Stomach (tissue), 9 donors: Measurements from ENCODE around the gene RNASET2. TPM values are rescaled to one million over a fixed set of nuclear protein-coding genes. Genes with fewer than 3 reads are reported as not detected.

Source experiments
- DNase-seq, 2 donors: peaks; one replicate each; pipeline versions ENCODE4 v3.0.0 to v3.0.0-alpha.2; 2013 to 2019
- H3K27ac ChIP-seq, 5 donors: fragments of 200-600 bp in 4 of 5; sonication (generic) in 4 of 5; one replicate each; pipeline ENCODE4 v1.5.1; 2013 to 2019; ENCODE audit warnings: mild to moderate bottlenecking in 1 of 5, moderate library complexity in 1 of 5
- H3K27me3 ChIP-seq, 3 donors: fragments of 200-600 bp; sonication (generic); one replicate each; pipeline ENCODE4 v1.5.1; 2017 to 2019; ENCODE audit warnings: mixed run types in 1 of 3
- H3K36me3 ChIP-seq, 4 donors: fragments of 200-600 bp; sonication (generic); 1 replicate in 3 of 4; 2 replicates in 1 of 4; pipeline ENCODE4 v1.5.1; 2016 to 2019
- H3K4me1 ChIP-seq, 4 donors: fragments of 200-600 bp; sonication (generic); one replicate each; pipeline ENCODE4 v1.5.1; 2016 to 2019
- H3K4me3 ChIP-seq, 4 donors: fragments of 200-600 bp; sonication (generic) in 3 of 4; one replicate each; pipeline ENCODE4 v1.5.1; 2016 to 2019; ENCODE audit warnings: mild to moderate bottlenecking in 1 of 4
- H3K9me3 ChIP-seq, 4 donors: fragments of 200-600 bp; sonication (generic); one replicate each; pipeline ENCODE4 v1.5.1; 2016 to 2019
- CTCF ChIP-seq, 7 experiments: fragments of 450-650 bp in 4 of 7; fragments of 200-600 bp in 3 of 7; sonication (generic) in 3 of 7; IDR thresholded peaks; one replicate each; pipeline ENCODE4 v1.5.1; 2016 to 2019; ENCODE audit warnings: antibody characterized with exemption in 7 of 7, control low read depth in 2 of 7, mild to moderate bottlenecking in 1 of 7
- EP300 ChIP-seq: sonication (generic); formaldehyde crosslinking; IDR thresholded peaks from one replicate; pipeline ENCODE4 v1.6.1; 2017; ENCODE audit warnings: antibody characterized with exemption
- POLR2A ChIP-seq, 4 donors: fragments of 450-650 bp; IDR thresholded peaks; one replicate each; pipeline ENCODE4 v1.6.1; 2016; ENCODE audit warnings: antibody characterized with exemption in 4 of 4, control low read depth in 2 of 4, mild to moderate bottlenecking in 1 of 4, moderate library complexity in 1 of 4
- POLR2AphosphoS5 ChIP-seq, 3 donors: sonication (generic); formaldehyde crosslinking; IDR thresholded peaks; one replicate each; pipeline ENCODE4 v1.6.1; 2016; ENCODE audit warnings: antibody characterized with exemption in 3 of 3
- WGBS, 5 donors: extraction: QIAGEN DNeasy Blood & Tissue Kit in 3 of 5; methylation state at CpG; one replicate each; pipeline versions ENCODE4 v1.1.5 to v1.1.7; 2013 to 2018; 5-methylcytosine and 5-hydroxymethylcytosine counted together
- intact Hi-C: fragments of 100-400 bp; cut with DNase I; formaldehyde crosslinking; loops from one replicate; pipeline ENCODE4 v1.15.1; 2023; ENCODE audit warnings: low total_unique reads
- polyA plus RNA-seq, 3 donors: library from polyadenylated mRNA; stranded (reverse); fragments of 200-250 nt; gene quantifications; one replicate each; pipeline ENCODE4 v1.2.3, GENCODE V29; 2013
- total RNA-seq, 5 donors: library from RNA; depleted of rRNA; stranded (reverse); fragments of >200 nt; gene quantifications; one replicate each; pipeline versions ENCODE4 v1.1.0 to v1.2.3, GENCODE V29; 2014 to 2016
- donor health status: healthy with polysubstance abuse.
- donor health status: Bipolar disorder and iron deficiency.
- donor health status: healthy.

The RNASET2 gene
- total and polyA plus RNA-seq, 8 donors = 13.4 to 340 (median 86.3) TPM

GRCh38 chr6:166955121-166955864 is 1.1 kb downstream of the RNASET2 start:
- H3K9me3 ChIP-seq = no peaks in the 10 kb centered on the region
- WGBS, 5 donors = 18 to 49% (median 31%) methylated on average over 23 to 52 of the region's 52 CpGs
- DNase-seq = peak; percentile 49 to 57
- H3K27me3 ChIP-seq = no peaks in the 10 kb centered on the region
- H3K36me3 ChIP-seq = peaks cover 0 to 10% (median 6%) of the 10 kb centered on the region in 4 donors
- H3K27ac ChIP-seq = peak overlapping the region; percentile 91 to 97 (median 93)
- peak overlapping the region; percentile 67 to 98 (median 95) for H3K4me3 ChIP-seq
- TF ChIP-seq POLR2AphosphoS5 (IDR thresholded peaks at IDR 0.05) (no peak), EP300 (no peak), POLR2A (IDR thresholded peaks at IDR 0.05) (no peak), CTCF (IDR thresholded peaks at IDR 0.05) (no peak)
- intact Hi-C loops = no loop called here
- H3K4me1 ChIP-seq = peaks cover 42 to 89% (median 71%) of the 10 kb centered on the region in 4 donors

GRCh38 chr6:166954118-166954713 is 2.1 kb downstream of the RNASET2 start:
- H3K27ac ChIP-seq = no peak overlapping the region
- DNase-seq = no peak
- H3K27me3 ChIP-seq = no peaks in the 10 kb centered on the region
- 81 to 90% (median 82%) methylated on average over 6 of the region's 6 CpGs for WGBS, 5 donors
- H3K4me3 ChIP-seq = peak overlapping the region in 2 of 4 donors; percentile 96 to 98
- TF ChIP-seq POLR2A (IDR thresholded peaks at IDR 0.05) = no peak
- H3K9me3 ChIP-seq = no peaks in the 10 kb centered on the region
- peaks cover 0 to 13% (median 9%) of the 10 kb centered on the region in 4 donors for H3K36me3 ChIP-seq
- H3K4me1 ChIP-seq = peaks cover 41 to 89% (median 74%) of the 10 kb centered on the region in 4 donors
- intact Hi-C loops = no loop called here

- TF ChIP-seq POLR2A (IDR thresholded peaks at IDR 0.05) = no peak
- TF ChIP-seq EP300 = no peak
- no peak for TF ChIP-seq CTCF (IDR thresholded peaks at IDR 0.05)
- TF ChIP-seq POLR2AphosphoS5 (IDR thresholded peaks at IDR 0.05) = no peak
- Histone ChIP-seq H3K27ac (peak overlapping the region in 1 of 5 donors; percentile 92), H3K27me3 (no peaks in the 10 kb centered on the region), H3K36me3 (peaks cover 0 to 18% (median 13%) of the 10 kb centered on the region in 4 donors), H3K4me3 (no peak overlapping the region), H3K9me3 (no peaks in the 10 kb centered on the region), H3K4me1 (peaks cover 36 to 81% (median 68%) of the 10 kb centered on the region in 4 donors)
- intact Hi-C loops = no loop called here
- 81 to 89% (median 84%) methylated on average over 17 of the region's 17 CpGs for WGBS, 5 donors
- DNase-seq = no peak
Observed at GRCh38 chr6:166952567-166953486, 3.5 kb downstream of the RNASET2 start.

- no peaks in the 10 kb centered on the region for H3K27me3 ChIP-seq
- WGBS, 5 donors = 88 to 91% (median 91%) methylated on average over 12 of the region's 12 CpGs
- DNase-seq = no peak
- H3K4me1 ChIP-seq = peaks cover 29 to 74% (median 61%) of the 10 kb centered on the region in 4 donors
- H3K36me3 ChIP-seq = peaks cover 2 to 25% (median 20%) of the 10 kb centered on the region in 4 donors
- no peak overlapping the region for H3K4me3 ChIP-seq
- intact Hi-C loops = no loop called here
- peak overlapping the region in 2 of 5 donors; percentile 79 to 92 for H3K27ac ChIP-seq
- no peaks in the 10 kb centered on the region for H3K9me3 ChIP-seq
- TF ChIP-seq POLR2AphosphoS5 (IDR thresholded peaks at IDR 0.05) (no peak), EP300 (no peak), CTCF (IDR thresholded peaks at IDR 0.05) (no peak), POLR2A (IDR thresholded peaks at IDR 0.05) (no peak)
Observed at GRCh38 chr6:166952121-166952520, 4.2 kb downstream of the RNASET2 start.
